SU-DHL-6 (cell line): Measurements from ENCODE around the gene NOTUM.
"Not testable (repeated sequence)": the region's sequence is repeated elsewhere in the genome, so short reads cannot be mapped to it uniquely, and the experiment has no call there.

ENCODE experiments used
- H2AFZ ChIP-seq: fragments of 200-600 bp; sonication (generic); 2 replicates; pipeline ENCODE4 v1.6.1; 2014; ENCODE audit warnings: low read depth, mild to moderate bottlenecking, moderate library complexity, mixed read lengths, antibody characterized with exemption, low read length; ENCODE audit not compliant: severe bottlenecking
- H3F3A ChIP-seq: fragments of 200-600 bp; shearing (Covaris generic); 2 replicates; pipeline ENCODE4 v1.6.0; 2016; ENCODE audit warnings: antibody characterized with exemption, mild to moderate bottlenecking; ENCODE audit not compliant: insufficient read depth
- H3K27ac ChIP-seq: fragments of 200-600 bp; sonication (generic); 2 replicates; pipeline ENCODE4 v1.5.1; 2016; ENCODE audit warnings: low read depth, mild to moderate bottlenecking, low read length, moderate library complexity, mixed read lengths
- H3K27me3 ChIP-seq: fragments of 200-600 bp; sonication (generic), shearing (Covaris generic); 2 replicates; pipeline ENCODE4 v1.6.0; 2014; ENCODE audit warnings: mild to moderate bottlenecking, low read length
- H3K36me3 ChIP-seq: fragments of 200-600 bp; sonication (generic); 2 replicates; pipeline ENCODE4 v1.6.1; 2014; ENCODE audit warnings: mild to moderate bottlenecking, low read length, mixed read lengths
- H3K4me2 ChIP-seq: fragments of 300-600, 200-600 bp; shearing (Covaris generic), sonication (generic); 2 replicates; pipeline ENCODE4 v1.6.0; 2014; ENCODE audit warnings: low read length, low read depth, mild to moderate bottlenecking; ENCODE audit not compliant: poor library complexity, severe bottlenecking
- H3K4me3 ChIP-seq: fragments of 200-600 bp; sonication (generic); 2 replicates; pipeline ENCODE4 v1.5.1; 2014; ENCODE audit warnings: antibody characterized with exemption, low read length, mild to moderate bottlenecking, mixed read lengths; ENCODE audit not compliant: insufficient read depth, poor library complexity, severe bottlenecking
- H3K79me2 ChIP-seq: fragments of 200-600 bp; sonication (generic); 2 replicates; pipeline ENCODE4 v1.6.1; 2014; ENCODE audit warnings: mild to moderate bottlenecking, low read length, moderate library complexity; ENCODE audit not compliant: insufficient read depth
- H3K9ac ChIP-seq: fragments of 200-600 bp; sonication (generic); 2 replicates; pipeline ENCODE4 v1.7.0; 2014; ENCODE audit warnings: mild to moderate bottlenecking, low read length
- H3K9me2 ChIP-seq: fragments of 200-600 bp; sonication (generic); replicated peaks from 2 replicates; pipeline ENCODE4 v1.6.1; 2014; ENCODE audit warnings: low read length; ENCODE audit not compliant: insufficient read depth
- H3K9me3 ChIP-seq: fragments of 200-600 bp; sonication (generic); 2 replicates; pipeline ENCODE4 v1.6.1; 2014; ENCODE audit warnings: low read length, mixed read lengths; ENCODE audit not compliant: insufficient read depth
- H4K20me1 ChIP-seq: fragments of 200-600 bp; sonication (generic); 2 replicates; pipeline ENCODE4 v1.6.1; 2014; ENCODE audit warnings: low read depth, mild to moderate bottlenecking, antibody characterized with exemption, low read length, moderate library complexity, mixed read lengths
- CTCF ChIP-seq: fragments of 200-600 bp; sonication (generic); IDR thresholded peaks from one replicate; pipeline ENCODE4 v1.5.1; 2017; ENCODE audit warnings: antibody characterized with exemption, mild to moderate bottlenecking, low read length, moderate library complexity; ENCODE audit not compliant: insufficient read depth, poor library complexity, severe bottlenecking
- EZH2phosphoT487 ChIP-seq: fragments of 200-600 bp; sonication (generic), shearing (Covaris generic); conservative IDR thresholded peaks from 2 replicates; pipeline ENCODE4 v1.6.1; 2018; ENCODE audit warnings: mild to moderate bottlenecking, antibody characterized with exemption, low read length, moderate library complexity, mixed read lengths

The NOTUM gene

GRCh38 chr17:81983011-81983638, 22.1 kb upstream of the NOTUM start:
- no peak for TF ChIP-seq EZH2phosphoT487
- H3K27me3 ChIP-seq: no peaks in the 10 kb centered on the region

DNA sequence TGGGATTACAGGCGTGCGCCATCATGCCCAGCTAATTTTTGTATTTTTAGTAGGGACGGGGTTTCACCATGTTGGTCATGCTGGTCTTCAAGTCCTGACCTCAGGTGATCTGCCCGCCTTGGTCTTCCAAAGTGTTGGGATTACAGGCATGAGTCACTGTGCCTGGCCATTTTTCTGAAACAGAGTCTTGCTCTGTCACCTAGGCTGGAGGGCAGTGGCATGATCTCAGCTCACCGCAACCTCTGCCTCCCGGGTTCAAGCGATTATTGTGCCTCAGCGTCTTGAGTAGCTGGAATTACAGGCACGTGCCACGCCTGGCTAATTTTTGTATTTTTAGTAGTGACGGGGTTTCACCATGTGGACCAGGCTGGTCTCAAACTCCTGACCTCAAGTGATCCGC, 20.5 kb upstream of the NOTUM start:
- H3K27ac ChIP-seq, H3K9me2 ChIP-seq, H3K36me3 ChIP-seq, H3K27me3 ChIP-seq, H4K20me1 ChIP-seq, H3K9me3 ChIP-seq, H3K9ac ChIP-seq, H2AFZ ChIP-seq, H3K4me3 ChIP-seq, H3F3A ChIP-seq, H3K79me2 ChIP-seq, H3K4me2 ChIP-seq: not testable (repeated sequence)

More at GRCh38 chr17:81983011-81983638, 22.1 kb upstream of the NOTUM start:
- Histone ChIP-seq H3K4me3 (no peak overlapping the region), H3K9me2 (no peaks in the 10 kb centered on the region), H3K4me2 (no peak overlapping the region), H3K27ac (no peak overlapping the region), H3K9me3 (no peaks in the 10 kb centered on the region), H3K79me2 (peaks cover 5% of the 10 kb centered on the region; the same call in 1 of the 2 replicates), H2AFZ (no peak overlapping the region), H3K9ac (no peak overlapping the region), H3F3A (no peaks in the 10 kb centered on the region), H3K36me3 (no peaks in the 10 kb centered on the region), H4K20me1 (no peaks in the 10 kb centered on the region)

DNA sequence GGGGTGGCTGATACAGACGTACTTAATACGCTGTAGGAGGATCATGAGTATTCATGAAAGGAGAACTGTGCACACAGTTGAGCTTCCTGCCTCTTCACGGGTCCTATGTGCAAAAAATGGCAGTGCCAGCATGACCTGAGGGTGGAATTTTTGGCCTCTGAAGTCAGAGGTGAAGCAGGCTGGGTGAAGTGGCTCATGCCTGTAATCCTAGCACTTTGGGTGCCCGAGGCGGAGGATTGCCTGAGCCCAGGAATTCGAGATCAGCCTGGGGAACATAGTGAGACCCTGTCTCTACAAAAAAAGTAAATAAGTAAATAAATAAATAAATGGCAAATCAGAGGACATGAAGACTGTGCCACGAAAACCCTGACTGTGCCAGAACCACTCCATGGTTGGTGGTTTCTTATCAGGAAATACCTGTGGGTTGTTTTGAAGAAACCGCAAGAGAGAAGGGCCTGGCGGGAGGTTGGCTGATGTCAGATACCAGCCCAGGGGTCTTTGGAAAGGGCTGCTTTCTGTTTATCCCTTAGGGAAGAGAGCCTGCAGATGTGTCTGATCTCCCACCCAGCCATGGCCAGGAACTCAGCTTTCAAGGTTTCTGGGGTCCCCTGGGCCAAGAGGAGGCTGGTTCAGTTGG, 19.8 kb upstream of the NOTUM start:
- Histone ChIP-seq H3K27me3 (no peaks in the 10 kb centered on the region), H3K79me2 (peaks cover 9% of the 10 kb centered on the region; the same call in 1 of the 2 replicates), H2AFZ (no peak overlapping the region), H3K4me3 (no peak overlapping the region), H3K9me2 (no peaks in the 10 kb centered on the region), H3K27ac (no peak overlapping the region), H3K9me3 (no peaks in the 10 kb centered on the region), H3F3A (no peaks in the 10 kb centered on the region; the same call in 1 of the 2 replicates), H3K36me3 (no peaks in the 10 kb centered on the region), H3K4me2 (no peak overlapping the region), H3K9ac (no peak overlapping the region), H4K20me1 (no peaks in the 10 kb centered on the region)
- TF ChIP-seq CTCF (no peak), EZH2phosphoT487 (no peak)

DNA sequence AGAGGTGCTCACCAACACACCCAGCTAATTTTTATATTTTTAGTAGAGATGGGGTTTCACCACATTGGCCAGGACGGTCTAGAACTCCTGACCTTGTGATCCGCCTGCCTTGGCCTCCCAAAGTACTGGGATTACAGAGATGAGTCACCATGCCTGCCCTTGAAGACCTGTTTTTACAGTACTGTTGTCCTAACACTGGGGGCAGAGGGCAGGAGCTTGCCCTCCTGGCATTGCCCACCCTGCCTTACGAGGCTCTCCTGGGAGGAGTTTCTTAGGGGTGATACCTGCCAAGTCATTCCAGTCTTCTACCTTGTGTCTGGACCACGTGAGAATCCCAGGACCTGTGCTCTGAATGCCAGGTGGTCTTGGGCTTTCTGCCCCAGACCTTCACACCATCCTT, 19.1 kb upstream of the NOTUM start:
- Histone ChIP-seq H3K79me2 (peaks cover 9% of the 10 kb centered on the region; the same call in 1 of the 2 replicates), H3K27ac (no peak overlapping the region), H3K36me3 (no peaks in the 10 kb centered on the region), H3K4me2 (no peak overlapping the region), H4K20me1 (no peaks in the 10 kb centered on the region), H3K9ac (no peak overlapping the region), H3F3A (no peaks in the 10 kb centered on the region; the same call in 1 of the 2 replicates), H3K27me3 (no peaks in the 10 kb centered on the region), H3K9me3 (no peaks in the 10 kb centered on the region), H2AFZ (no peak overlapping the region), H3K4me3 (no peak overlapping the region), H3K9me2 (no peaks in the 10 kb centered on the region)
- TF ChIP-seq EZH2phosphoT487 (no peak), CTCF (no peak)
